Measurements from ENCODE around the gene TMPRSS13.

DNA sequence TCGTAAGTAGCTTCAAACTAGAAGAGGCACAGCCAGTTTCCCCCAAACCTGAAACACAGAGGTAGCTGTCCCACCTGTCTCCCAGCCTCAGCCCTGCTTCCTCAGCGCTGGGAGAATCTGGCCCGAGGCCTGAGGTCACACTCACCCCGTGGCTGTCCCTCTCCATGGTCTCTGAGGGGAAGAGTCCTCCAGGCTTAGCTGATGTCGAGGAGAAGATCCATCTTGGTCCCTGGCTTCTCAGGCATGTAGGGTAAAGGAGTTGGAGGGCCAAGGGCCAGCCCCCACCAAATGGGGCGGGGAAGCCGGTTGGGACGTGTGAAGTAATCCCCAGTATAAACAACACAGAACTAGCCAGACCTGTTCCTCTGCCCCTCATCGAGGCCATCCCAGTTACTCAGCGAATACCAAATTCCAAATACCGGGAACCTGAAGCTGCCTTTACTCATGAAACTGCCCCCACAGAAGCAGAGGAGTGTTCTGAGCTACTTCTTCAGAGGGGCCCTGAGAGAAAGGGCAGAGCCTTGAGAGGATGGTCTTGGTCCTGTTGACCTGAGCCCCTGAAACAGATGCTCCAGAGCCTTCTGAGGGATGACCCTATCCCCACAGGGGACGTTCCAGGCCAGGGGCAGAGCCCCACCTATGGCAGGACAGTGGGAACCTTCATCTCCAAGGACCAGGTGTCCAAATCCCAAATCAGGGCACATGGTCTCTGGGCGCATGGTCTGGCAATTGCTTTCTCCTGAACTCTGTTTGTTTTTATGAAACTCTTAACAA is at the start of gene TMPRSS13:
- TF ChIP-seq EZH2 (IDR thresholded peaks at IDR 0.05; ENCODE audit: insufficient read depth, poor library complexity, severe bottlenecking) (no peak), EZH2phosphoT487 (IDR thresholded peaks at IDR 0.05; ENCODE audit: insufficient read depth, low read depth) (no peak)
